ENCODE measurements around the gene OCIAD1.
"Not testable (repeated sequence)": the region's sequence is repeated elsewhere in the genome, so short reads cannot be mapped to it uniquely, and the experiment has no call there.

Gene OCIAD1

GRCh38 chr4:48816971-48817370, 13.9 kb upstream of the OCIAD1 start:
- no peak for DNase-seq (ENCODE audit: low read depth, low spot score)

DNA sequence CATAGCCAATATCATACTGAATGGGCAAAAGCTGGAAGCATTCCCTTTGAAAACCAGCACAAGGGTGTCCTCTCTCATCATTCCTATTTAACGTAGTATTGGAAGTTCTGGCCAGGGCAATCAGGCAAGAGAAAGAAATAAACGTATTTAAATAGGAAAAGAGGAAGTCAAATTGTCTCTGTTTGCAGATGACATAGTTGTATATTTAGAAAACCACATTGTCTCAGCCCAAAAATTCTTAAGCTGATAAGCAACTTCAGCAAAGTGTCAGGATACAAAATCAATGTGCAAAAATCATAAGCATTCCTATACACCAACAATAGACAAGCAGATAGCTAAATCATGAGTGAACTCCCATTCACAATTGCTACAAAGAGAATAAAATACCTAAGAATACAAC, 9.5 kb upstream of the OCIAD1 start:
- not testable (repeated sequence) for DNase-seq (ENCODE audit: low read depth, low spot score)

- no peak for DNase-seq (ENCODE audit: low read depth, low spot score)
Measured at GRCh38 chr4:48827622-48828021, 3.3 kb upstream of the OCIAD1 start.

DNA sequence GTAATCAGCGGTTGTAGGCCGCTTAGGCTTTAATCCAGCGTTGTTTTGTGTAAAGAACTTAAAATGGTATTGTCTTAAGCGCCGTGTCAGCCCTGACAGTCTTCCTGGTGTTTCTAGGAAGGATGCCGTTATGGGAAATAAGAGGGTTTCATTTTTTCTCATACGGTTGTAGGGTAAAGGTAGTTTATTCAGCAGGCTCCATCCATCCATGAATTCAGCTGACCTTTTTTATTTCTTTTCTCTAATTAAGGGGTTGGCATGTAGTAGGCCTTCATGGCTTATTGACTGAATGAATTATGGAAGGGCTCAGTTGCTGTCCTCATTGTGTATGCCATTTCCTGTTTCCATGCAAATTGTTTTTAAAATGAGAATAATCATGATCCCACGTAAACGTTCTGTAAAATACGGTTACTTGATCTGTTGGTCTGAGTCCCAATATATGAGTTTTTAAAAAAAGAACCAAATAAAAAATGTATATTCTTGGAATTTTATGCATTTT, 693 bp downstream of the OCIAD1 start:
- no peak for DNase-seq (ENCODE audit: low read depth, low spot score)

- DNase-seq (ENCODE audit: low read depth, low spot score): no peak
Measured at GRCh38 chr4:48832571-48832970, 1.7 kb downstream of the OCIAD1 start.

GRCh38 chr4:48836658-48837057, 5.8 kb downstream of the OCIAD1 start:
- DNase-seq (ENCODE audit: low read depth, low spot score): no peak

DNA sequence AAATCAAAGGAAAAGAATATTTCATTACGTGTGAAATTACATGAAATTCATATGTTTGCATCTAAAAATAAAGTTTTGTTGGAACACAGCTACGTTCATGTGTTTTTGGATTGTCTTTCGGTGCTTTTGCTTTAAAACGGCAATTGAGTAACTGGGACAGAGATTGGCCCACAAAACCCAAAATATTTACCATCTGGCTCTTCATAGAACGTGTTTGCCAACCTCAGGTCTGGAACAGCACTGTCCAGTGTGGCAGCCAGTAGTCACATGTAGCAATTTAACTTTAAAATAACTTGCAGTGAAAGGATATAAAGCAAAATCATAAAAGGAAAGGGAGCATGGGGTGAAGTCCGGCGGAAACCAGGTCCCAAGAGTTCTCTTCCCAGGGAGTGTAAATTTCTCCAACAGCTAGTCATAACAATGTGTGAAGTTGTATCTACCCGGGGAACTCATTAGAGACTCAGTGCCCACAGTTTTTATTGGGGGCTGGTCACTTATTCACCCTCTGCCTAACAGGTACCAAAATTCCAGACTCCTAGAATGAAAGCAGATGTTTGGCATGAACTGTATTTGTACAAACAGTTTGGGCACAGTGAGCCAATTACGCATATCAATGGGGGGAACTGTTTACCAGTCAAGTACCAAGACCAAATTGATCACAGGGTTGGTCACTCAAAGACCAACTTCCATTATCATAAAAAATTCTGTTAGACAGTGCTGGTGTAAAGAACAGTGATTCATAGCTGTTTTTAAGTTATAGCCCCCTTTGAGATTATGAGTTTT, 10.3 kb downstream of the OCIAD1 start:
- no peak for DNase-seq (ENCODE audit: low read depth, low spot score)

GRCh38 chr4:48844843-48845242, 14.0 kb downstream of the OCIAD1 start:
- no peak for DNase-seq (ENCODE audit: low read depth, low spot score)

- not testable (repeated sequence) for DNase-seq (ENCODE audit: low read depth, low spot score)
Measured at GRCh38 chr4:48848799-48849198, 17.9 kb downstream of the OCIAD1 start.

DNA sequence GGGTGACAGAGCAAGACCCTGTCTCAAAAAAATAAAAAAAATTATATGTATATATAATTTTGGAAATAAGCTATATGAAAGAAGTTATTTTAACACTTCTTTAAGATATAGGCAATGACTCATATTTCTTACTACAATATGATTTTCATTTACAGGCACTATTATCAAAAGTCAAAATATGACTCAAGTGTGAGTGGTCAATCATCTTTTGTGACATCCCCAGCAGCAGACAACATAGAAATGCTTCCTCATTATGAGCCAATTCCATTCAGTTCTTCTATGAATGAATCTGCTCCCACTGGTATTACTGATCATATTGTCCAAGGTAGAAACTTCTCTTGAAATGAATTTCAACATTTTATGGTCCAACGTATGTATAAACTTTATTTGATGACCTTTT, 20.8 kb downstream of the OCIAD1 start:
- DNase-seq (ENCODE audit: low read depth, low spot score): no peak

GRCh38 chr4:48853604-48854394, 22.9 kb downstream of the OCIAD1 start:
- no peak for DNase-seq (ENCODE audit: low read depth, low spot score)

DNA sequence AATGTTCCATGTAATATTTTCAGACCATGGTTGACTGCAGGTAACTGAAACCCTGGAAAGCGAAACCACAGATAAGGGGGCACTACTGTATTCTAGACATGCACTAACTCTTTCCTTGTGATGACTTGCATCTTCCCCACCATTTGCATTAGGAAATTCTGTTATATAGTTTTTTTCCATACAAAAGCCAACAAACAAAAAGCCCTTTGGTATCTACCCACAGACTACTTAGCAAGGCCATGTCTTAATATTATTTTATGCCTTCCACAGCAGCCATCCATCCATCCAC, 23.5 kb downstream of the OCIAD1 start:
- DNase-seq (ENCODE audit: low read depth, low spot score): no peak

GRCh38 chr4:48854982-48855381, 24.1 kb downstream of the OCIAD1 start:
- no peak for DNase-seq (ENCODE audit: low read depth, low spot score)

GRCh38 chr4:48858130-48858529, 27.2 kb downstream of the OCIAD1 start:
- DNase-seq (ENCODE audit: low read depth, low spot score): no peak

GRCh38 chr4:48862038-48862437, 31.1 kb downstream of the OCIAD1 start:
- no peak for DNase-seq (ENCODE audit: low read depth, low spot score)

DNA sequence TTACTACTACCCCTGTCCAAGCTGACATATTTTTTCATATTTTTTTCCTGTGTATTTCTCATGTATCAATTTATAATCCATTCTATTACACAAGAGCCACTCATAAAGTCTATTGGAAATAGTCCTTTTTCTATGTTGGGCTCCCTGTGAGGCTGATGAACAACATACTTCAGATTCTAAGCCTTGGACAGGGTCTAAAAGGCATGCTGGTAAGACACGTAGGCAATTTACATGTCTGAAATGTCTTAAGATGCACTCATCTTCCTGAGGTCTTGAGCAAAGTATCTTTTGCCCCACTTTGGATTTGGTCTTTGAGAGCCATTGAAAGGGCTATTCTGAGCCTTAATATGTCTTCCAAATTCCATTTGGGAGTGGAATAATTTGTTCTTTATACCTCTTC, 31.8 kb downstream of the OCIAD1 start:
- no peak for DNase-seq (ENCODE audit: low read depth, low spot score)

DNA sequence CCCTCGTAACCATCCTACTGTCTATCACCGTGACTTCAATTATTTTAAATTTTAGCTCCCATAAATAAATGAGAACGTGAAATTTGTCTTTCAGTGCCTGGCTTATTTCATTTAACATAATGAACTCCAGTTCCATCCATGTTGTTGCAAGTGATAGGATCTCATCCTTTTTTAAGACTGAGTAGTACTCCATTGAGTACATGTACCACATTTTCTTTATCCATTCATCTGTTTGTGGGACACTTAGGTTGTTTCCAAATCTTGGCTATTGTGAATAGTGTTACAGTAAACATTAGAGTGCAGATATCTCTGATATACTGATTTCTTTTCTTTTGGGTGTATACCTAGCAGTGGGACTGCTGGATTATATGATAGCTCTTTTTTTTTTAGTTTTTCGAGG, 32.8 kb downstream of the OCIAD1 start:
- no peak for DNase-seq (ENCODE audit: low read depth, low spot score)

DNA sequence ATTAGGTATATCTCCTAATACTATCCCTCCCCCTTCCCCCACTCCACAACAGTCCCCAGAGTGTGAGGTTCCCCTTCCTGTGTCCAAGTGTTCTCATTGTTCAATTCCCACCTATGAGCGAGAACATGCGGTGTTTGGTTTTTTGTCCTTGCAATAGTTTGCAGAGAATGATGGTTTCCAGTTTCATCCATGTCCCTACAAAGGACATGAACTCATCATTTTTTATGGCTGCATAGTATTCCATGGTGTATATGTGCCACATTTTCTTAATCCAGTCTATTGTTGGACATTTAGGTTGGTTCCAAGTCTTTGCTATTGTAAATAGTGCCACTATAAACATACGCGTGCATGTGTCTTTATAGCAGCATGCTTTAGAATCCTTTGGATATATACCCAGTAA, 33.8 kb downstream of the OCIAD1 start:
- not testable (repeated sequence) for DNase-seq (ENCODE audit: low read depth, low spot score)

DNA sequence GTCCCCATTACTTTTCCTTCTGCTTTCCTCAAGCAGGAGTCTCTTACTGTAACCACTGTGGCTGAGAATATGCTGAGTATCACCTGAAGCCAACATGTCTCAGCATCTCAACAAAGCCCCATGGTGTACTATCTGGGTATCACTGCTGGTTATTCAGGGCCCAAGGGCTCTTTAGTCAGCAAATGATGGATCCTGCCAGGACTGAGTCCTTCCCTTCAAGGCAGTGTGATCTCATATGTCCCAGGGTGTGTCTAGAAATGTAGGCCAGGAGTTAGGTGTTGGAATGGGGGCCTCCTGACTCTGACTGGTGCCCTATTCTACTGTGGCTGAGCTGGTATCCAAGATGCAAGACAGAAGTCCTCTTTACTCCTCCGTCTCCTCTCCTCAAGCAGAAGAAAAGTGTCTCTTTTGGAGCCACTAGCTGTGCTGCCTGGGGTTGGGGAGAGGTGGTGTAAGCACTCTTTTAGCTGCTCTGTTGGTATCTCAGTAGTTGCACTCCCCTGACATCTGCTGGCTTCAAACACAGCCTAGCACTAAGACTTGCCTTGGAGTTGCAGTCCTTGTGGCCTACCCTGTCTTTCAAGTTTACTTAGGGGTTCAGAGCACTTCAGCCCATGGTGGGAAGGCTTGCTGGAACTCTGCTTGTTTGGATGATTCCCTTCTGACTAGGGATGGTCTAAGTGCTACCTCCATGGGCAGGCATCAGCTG, 47.1 kb downstream of the OCIAD1 start:
- DNase-seq (ENCODE audit: low read depth, low spot score): no peak

DNA sequence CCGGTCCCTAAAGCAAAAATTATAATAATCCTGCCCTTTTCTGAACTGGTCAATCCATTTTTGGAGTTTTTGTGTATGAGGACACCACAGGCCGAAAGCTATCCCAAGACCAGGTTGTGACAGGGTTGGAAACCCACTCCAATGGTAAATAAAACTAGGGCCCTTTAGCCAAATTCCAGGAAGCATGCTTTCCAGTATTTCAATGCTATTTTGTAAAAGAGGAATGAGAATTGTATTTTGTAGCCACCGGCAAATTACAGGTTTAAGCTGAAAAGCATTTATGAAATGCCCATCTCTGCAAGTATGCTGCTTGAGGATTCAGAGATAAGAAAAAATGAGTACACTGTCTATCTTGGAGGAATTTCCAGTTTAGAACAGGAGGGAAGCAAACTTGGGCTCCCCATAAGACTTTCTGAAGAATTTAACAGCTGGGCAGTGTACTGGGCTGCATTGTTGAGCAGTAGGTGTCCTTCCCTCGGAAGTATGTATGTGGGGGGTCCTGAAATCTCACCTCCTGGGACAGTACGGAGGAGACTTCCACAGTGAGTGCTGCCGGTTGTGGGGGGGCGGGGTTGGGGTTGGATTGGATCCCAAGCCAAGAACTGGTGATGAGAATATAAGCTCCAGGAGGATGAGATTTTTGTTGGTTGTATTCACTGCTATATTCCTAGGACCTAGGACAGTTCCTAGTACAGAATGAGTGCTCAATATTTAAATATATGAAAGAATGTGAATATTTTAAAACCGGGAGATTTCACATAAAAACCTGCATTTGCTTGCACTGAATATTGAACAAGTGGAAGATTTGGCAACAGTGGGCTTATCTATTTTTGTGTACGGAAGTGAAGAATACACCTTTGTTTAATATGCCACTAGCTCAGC, 48.9 kb downstream of the OCIAD1 start:
- no peak for DNase-seq (ENCODE audit: low read depth, low spot score)

DNA sequence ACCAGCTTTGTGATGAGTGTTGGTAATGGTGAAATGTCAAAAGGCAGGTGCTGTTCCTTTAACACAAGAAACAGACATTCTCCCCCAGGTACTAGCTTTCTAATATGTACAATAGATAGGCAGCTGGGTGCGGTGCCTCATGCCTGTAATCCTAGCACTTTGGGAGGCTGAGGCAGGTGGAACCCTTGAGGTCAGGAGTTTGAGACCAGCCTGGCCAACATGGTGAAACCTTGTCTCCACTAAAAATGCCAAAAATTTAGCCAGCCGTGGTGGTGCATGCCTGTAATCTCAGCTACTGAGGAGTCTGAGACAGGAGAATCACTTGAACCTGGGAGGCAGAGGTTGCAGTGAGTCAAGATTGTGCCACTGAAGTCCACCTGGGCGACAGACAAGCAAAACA, 50.8 kb downstream of the OCIAD1 start:
- not testable (repeated sequence) for DNase-seq (ENCODE audit: low read depth, low spot score)

Measured in activated naive CD8-positive, alpha-beta T cell treated with anti-CD3 and anti-CD28 coated beads, Interleukin-2, amount 50 U/mL, for 16 hours (primary cell).